HepG2 (cell line): ENCODE measurements around the gene DHX32. TPM values are rescaled to one million over a fixed set of nuclear protein-coding genes. Genes with fewer than 3 reads are reported as not detected.
A peak's percentile ranks its signal among the peaks of the same experiment; 100 is the strongest.
"Not testable (repeated sequence)": the region's sequence is repeated elsewhere in the genome, so short reads cannot be mapped to it uniquely, and the experiment has no call there.

Experiments used
- ATAC-seq: fragments of 200-7000 bp; cut with Tn5 transposase; 3 replicates; pipeline ENCODE4 v1.9.1; 2020; ENCODE audit warnings: mild to moderate bottlenecking, moderate library complexity
- BruUV-seq: library from RNA; stranded (reverse); fragments of 400-500 nt; replicated peaks from 2 replicates; lab custom pipeline; 2021; lab: Mats Ljungman, UMichigan
- CTCF ChIA-PET: fragments of 300-600 bp; formaldehyde crosslinking; extraction: SDS; loops from one replicate; lab custom pipeline; 2021; ENCODE audit warnings: low total read pairs, inconsistent platforms, low intra/inter-chr PET ratio; lab: Yijun Ruan, JAX
- POLR2A ChIA-PET: fragments of 350-600 bp; sonication (Branson Sonifier 250); formaldehyde crosslinking; loops from one replicate; lab custom pipeline; 2020; ENCODE audit warnings: antibody characterized with exemption, inconsistent platforms; lab: Yijun Ruan, JAX
- DNase-seq: peaks from one replicate; pipeline ENCODE4 v3.0.0-alpha.2; 2015; ENCODE audit warnings: low spot score
- FAIRE-seq: peaks from 3 replicates; lab custom pipeline; 2011; peaks lifted over from hg19 to GRCh38; lab: Jason Lieb, UNC
- H2AFZ ChIP-seq: one replicate; pipeline ENCODE4 v1.6.1; 2011; ENCODE audit warnings: low read length, inconsistent platforms
- H3K27ac ChIP-seq: fragments of 300-600 bp; 3 replicates; pipeline ENCODE4 v1.8.0; 2011; ENCODE audit warnings: mixed run types, mild to moderate bottlenecking, mixed read lengths, low read length, inconsistent platforms; ENCODE audit not compliant: insufficient read depth; ENCODE audit errors: extremely low read length
- H3K27me3 ChIP-seq, 2 experiments: fragments of 200-600 bp in 1 of 2; 2 replicates in 1 of 2; 3 replicates in 1 of 2; pipeline versions ENCODE4 v1.6.0 to v1.8.0; 2011; ENCODE audit warnings: low read length in 2 of 2, mild to moderate bottlenecking in 2 of 2, moderate library complexity in 2 of 2, inconsistent platforms in 1 of 2; ENCODE audit not compliant: insufficient read depth in 2 of 2, control insufficient read depth in 1 of 2
- H3K36me3 ChIP-seq, 2 experiments: fragments of 200-600 bp in 1 of 2; replicated peaks in 1 of 2; 2 replicates in 1 of 2; 3 replicates in 1 of 2; pipeline versions ENCODE4 v1.5.1 to v1.8.0; 2011; ENCODE audit warnings: low read length in 2 of 2, inconsistent platforms in 1 of 2; ENCODE audit not compliant: insufficient read depth in 2 of 2, control insufficient read depth in 1 of 2
- H3K4me1 ChIP-seq: 2 replicates; pipeline ENCODE4 v1.5.1; 2012; ENCODE audit warnings: low read length, inconsistent platforms; ENCODE audit not compliant: insufficient read depth
- H3K4me2 ChIP-seq: 2 replicates; pipeline ENCODE4 v1.6.0; 2011; ENCODE audit warnings: low read depth, low read length, inconsistent platforms
- H3K4me3 ChIP-seq, 3 experiments: fragments of 200-600 bp in 1 of 3; sonication (generic), shearing (Covaris generic) in 1 of 3; replicated peaks in 1 of 3; 2 replicates each; pipeline ENCODE4 v1.5.1; 2011 to 2016; ENCODE audit warnings: low read length in 3 of 3, inconsistent platforms in 2 of 3, low read depth in 2 of 3, mild to moderate bottlenecking in 2 of 3, control low read depth in 1 of 3, mixed read lengths in 1 of 3; ENCODE audit not compliant: insufficient read depth in 1 of 3
- H3K79me2 ChIP-seq: one replicate; pipeline ENCODE4 v1.6.1; 2011; ENCODE audit warnings: low read length, inconsistent platforms; ENCODE audit not compliant: insufficient read depth
- H3K9ac ChIP-seq: 2 replicates; pipeline ENCODE4 v1.6.0; 2011; ENCODE audit warnings: mild to moderate bottlenecking, low read depth, low read length, inconsistent platforms; ENCODE audit not compliant: insufficient read depth
- H3K9me3 ChIP-seq: 2 replicates; pipeline ENCODE4 v1.5.1; 2012; ENCODE audit warnings: mild to moderate bottlenecking, low read length
- H4K20me1 ChIP-seq: 2 replicates; pipeline ENCODE4 v1.6.0; 2011; ENCODE audit warnings: inconsistent platforms, mild to moderate bottlenecking, low read length, moderate library complexity; ENCODE audit not compliant: insufficient read depth
- CBX2 ChIP-seq, 2 experiments: fragments of 200-600 bp in 1 of 2; sonication (generic); formaldehyde crosslinking in 1 of 2; IDR thresholded peaks; 2 replicates each; pipeline versions ENCODE4 v1.7.0 to v1.8.1; 2018 to 2022; ENCODE audit warnings: low read depth in 2 of 2, low read length in 1 of 2, mild to moderate bottlenecking in 1 of 2, missing genetic modification reagents in 1 of 2
- WGBS: methylation state at CpG from one replicate; pipeline ENCODE4 v1.1.6; 2017; ENCODE audit warnings: low lambda C conversion rate; 5-methylcytosine and 5-hydroxymethylcytosine counted together
- in situ Hi-C: cut with HindIII; loops from 2 replicates; pipeline ENCODE4 v1.10.0; 2017; ENCODE audit warnings: low pct_unique_long_range_greater_than_20kb; ENCODE audit not compliant: extremely low pct_ligation_motif_present
- intact Hi-C: fragments of 100-400 bp; cut with micrococcal nuclease; formaldehyde crosslinking; loops from one replicate; pipeline ENCODE4 v1.10.0; 2022; ENCODE audit not compliant: unreplicated experiment
- polyA plus RNA-seq, 8 experiments: library from polyadenylated mRNA; depleted of rRNA in 3 of 8; stranded (reverse) in 7 of 8; unstranded in 1 of 8; fragments of >200 nt; fragmentation: Illumina TruSeq in 4 of 8; extraction: Trizol in 4 of 8; gene quantifications; 2 replicates each; pipeline versions ENCODE4 v1.2.1 to v1.2.3, GENCODE V29; 2011 to 2016; ENCODE audit warnings: low read depth in 4 of 8, missing spikeins in 1 of 8, mixed read lengths in 1 of 8; ENCODE audit not compliant: insufficient read depth in 1 of 8
- total RNA-seq, 5 experiments: library from RNA; depleted of rRNA; stranded (reverse); fragments of >200 nt; fragmentation: Illumina TruSeq; extraction: Trizol; gene quantifications; 2 replicates each; pipeline ENCODE4 v1.2.3, GENCODE V29; 2016; ENCODE audit warnings: low read depth in 1 of 5

DHX32 gene
- total and polyA plus RNA-seq, 2 of the 13 experiments (the other 11 are each of a cell fraction or from before 2014, with no cell fraction given), result 15.5 to 16.5 TPM

GRCh38 chr10:125900963-125901362, 19.9 kb upstream of the DHX32 start:
- ATAC-seq, H3K9me3 ChIP-seq, H3K79me2 ChIP-seq, CTCF ChIA-PET, FAIRE-seq, POLR2A ChIA-PET, in situ Hi-C loops, H3K27ac ChIP-seq, H3K4me1 ChIP-seq, H3K4me2 ChIP-seq, H3K9ac ChIP-seq, BruUV-seq, H4K20me1 ChIP-seq, H2AFZ ChIP-seq, H3K36me3 ChIP-seq, intact Hi-C loops, H3K27me3 ChIP-seq, DNase-seq, H3K4me3 ChIP-seq: not testable (repeated sequence)
- WGBS, result 3% methylated on average over 3 of the region's 3 CpGs

GRCh38 chr10:125897317-125897716, 16.2 kb upstream of the DHX32 start:
- H3K9me3 ChIP-seq; FAIRE-seq; H3K36me3 ChIP-seq; in situ Hi-C loops; H3K27me3 ChIP-seq; BruUV-seq; H4K20me1 ChIP-seq; H2AFZ ChIP-seq; H3K79me2 ChIP-seq; DNase-seq; ATAC-seq; H3K27ac ChIP-seq; intact Hi-C loops; POLR2A ChIA-PET; CTCF ChIA-PET; H3K9ac ChIP-seq; TF ChIP-seq CBX2 (CRISPR knock-in tag; IDR thresholded peaks at IDR 0.05; ENCODE audit: low read depth): not testable (repeated sequence)
- Histone ChIP-seq H3K4me3 (0 out of 6 replicates have a peak overlapping the region, but pooled peaks of 2 of the 3 experiments have one; percentile 53 to 70), H3K4me2 (peak overlapping the region; percentile 66; the same call in 1 of the 2 replicates), H3K4me1 (peaks cover 15% of the 10 kb centered on the region; the same call in 1 of the 2 replicates)
- 7% methylated on average over 4 of the region's 4 CpGs for WGBS
- TF ChIP-seq CBX2 (IDR thresholded peaks at IDR 0.05; ENCODE audit: low read depth, low read length), result peak; percentile 74
